Loucy (cell line): ENCODE results near the gene CENPU.

Experiments
- H2AFZ ChIP-seq: fragments of 200-600 bp; sonication (generic); 2 replicates; pipeline ENCODE4 v1.6.0; 2016; ENCODE audit warnings: antibody characterized with exemption, mild to moderate bottlenecking, low read length, moderate library complexity
- H3F3A ChIP-seq: fragments of 200-600 bp; 2 replicates; pipeline ENCODE4 v1.6.0; 2016; ENCODE audit warnings: antibody characterized with exemption, low read depth, mild to moderate bottlenecking
- H3K27me3 ChIP-seq: fragments of 200-600 bp; sonication (generic); 2 replicates; pipeline ENCODE4 v1.6.1; 2014; ENCODE audit warnings: low read length, mild to moderate bottlenecking; ENCODE audit not compliant: insufficient read depth, poor library complexity, severe bottlenecking
- H3K36me3 ChIP-seq: fragments of 200-600 bp; sonication (generic); 2 replicates; pipeline ENCODE4 v1.6.1; 2016; ENCODE audit warnings: low read length; ENCODE audit not compliant: insufficient read depth
- H3K4me1 ChIP-seq: fragments of 200-600 bp; sonication (generic); 2 replicates; pipeline ENCODE4 v1.5.1; 2014; ENCODE audit warnings: low read length, mild to moderate bottlenecking; ENCODE audit not compliant: insufficient read depth, poor library complexity, severe bottlenecking
- H3K4me2 ChIP-seq: fragments of 200-600 bp; sonication (generic); 2 replicates; pipeline ENCODE4 v1.6.0; 2014; ENCODE audit warnings: antibody characterized with exemption, low read length, low read depth, mild to moderate bottlenecking; ENCODE audit not compliant: poor library complexity, severe bottlenecking
- H3K4me3 ChIP-seq: fragments of 200-600 bp; sonication (generic); 2 replicates; pipeline ENCODE4 v1.5.1; 2014; ENCODE audit warnings: low read length, mild to moderate bottlenecking, mixed read lengths; ENCODE audit not compliant: poor library complexity, severe bottlenecking
- H3K79me2 ChIP-seq: fragments of 200-600 bp; sonication (generic); 2 replicates; pipeline ENCODE4 v1.6.1; 2014; ENCODE audit warnings: low read length; ENCODE audit not compliant: insufficient read depth
- H3K9ac ChIP-seq: fragments of 200-600 bp; sonication (generic); 2 replicates; pipeline ENCODE4 v1.6.0; 2014; ENCODE audit warnings: mild to moderate bottlenecking, low read depth, low read length, moderate library complexity; ENCODE audit not compliant: poor library complexity, severe bottlenecking
- H3K9me2 ChIP-seq: fragments of 200-600 bp; sonication (generic); replicated peaks from 2 replicates; pipeline ENCODE4 v1.6.1; 2016; ENCODE audit warnings: low read depth, low read length, mixed read lengths
- H3K9me3 ChIP-seq: fragments of 200-600 bp; sonication (generic); 2 replicates; pipeline ENCODE4 v1.6.1; 2014; ENCODE audit warnings: mild to moderate bottlenecking, antibody characterized with exemption, low read length, low read depth; ENCODE audit not compliant: insufficient read depth
- H4K20me1 ChIP-seq: fragments of 200-600 bp; sonication (generic); 2 replicates; pipeline ENCODE4 v1.6.0; 2014; ENCODE audit warnings: antibody characterized with exemption, low read length, mild to moderate bottlenecking; ENCODE audit not compliant: insufficient read depth, poor library complexity, severe bottlenecking
- CTCF ChIP-seq: fragments of 200-600 bp; sonication (generic); conservative IDR thresholded peaks from 2 replicates; pipeline ENCODE4 v1.5.1; 2014; ENCODE audit warnings: mild to moderate bottlenecking, antibody characterized with exemption, low read length
- EZH2phosphoT487 ChIP-seq: fragments of 200-600 bp; IDR thresholded peaks from 2 replicates; pipeline ENCODE4 v1.6.1; 2018; ENCODE audit warnings: antibody characterized with exemption, mild to moderate bottlenecking, moderate library complexity, borderline replicate concordance

The CENPU gene

GRCh38 chr4:184729946-184730345 lies 4.0 kb downstream of the CENPU start:
- Histone ChIP-seq H3K9ac (peak overlapping the region; percentile 93), H3K4me2 (peak overlapping the region; percentile 97), H3K27me3 (no peaks in the 10 kb centered on the region), H3F3A (no peaks in the 10 kb centered on the region), H3K4me3 (peak overlapping the region; percentile 85), H2AFZ (no peak overlapping the region), H3K9me3 (no peaks in the 10 kb centered on the region), H4K20me1 (peaks cover 59% of the 10 kb centered on the region), H3K9me2 (no peaks in the 10 kb centered on the region), H3K36me3 (peaks cover 52% of the 10 kb centered on the region), H3K4me1 (peaks cover 57% of the 10 kb centered on the region), H3K79me2 (peaks cover 86% of the 10 kb centered on the region)
- TF ChIP-seq EZH2phosphoT487 (no peak), CTCF (no peak)

GRCh38 chr4:184728858-184729257 lies 5.0 kb downstream of the CENPU start:
- H3F3A ChIP-seq, result no peaks in the 10 kb centered on the region
- peak overlapping the region; percentile 85 for H3K4me3 ChIP-seq
- peak overlapping the region; percentile 97 for H3K4me2 ChIP-seq
- peaks cover 62% of the 10 kb centered on the region for H3K36me3 ChIP-seq
- peaks cover 93% of the 10 kb centered on the region for H3K79me2 ChIP-seq
- H3K27me3 ChIP-seq, result no peaks in the 10 kb centered on the region
- H2AFZ ChIP-seq, result no peak overlapping the region
- H4K20me1 ChIP-seq, result peaks cover 65% of the 10 kb centered on the region
- no peaks in the 10 kb centered on the region for H3K9me2 ChIP-seq
- H3K4me1 ChIP-seq, result peaks cover 51% of the 10 kb centered on the region
- no peaks in the 10 kb centered on the region for H3K9me3 ChIP-seq
- TF ChIP-seq EZH2phosphoT487 (no peak), CTCF (no peak)
- H3K9ac ChIP-seq, result no peak overlapping the region

DNA sequence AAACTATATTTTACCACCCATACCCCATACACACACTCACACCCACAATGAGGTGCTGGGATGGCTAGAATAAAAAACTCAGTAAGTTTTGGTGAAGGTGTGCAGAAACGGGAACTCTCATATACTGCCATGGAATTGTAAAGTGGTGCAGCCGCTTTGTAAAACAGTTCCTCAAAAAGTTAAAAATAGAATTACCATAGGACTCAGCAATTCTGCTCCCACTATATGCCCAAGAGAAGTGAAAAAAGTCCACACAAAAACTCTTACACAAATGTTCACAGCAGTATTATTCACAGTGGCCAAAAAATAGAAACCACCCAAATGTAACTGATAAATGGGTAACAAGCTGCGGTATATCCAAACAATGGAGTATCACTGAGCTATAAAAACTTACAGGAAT lies 6.5 kb downstream of the CENPU start:
- H3K27me3 ChIP-seq, result no peaks in the 10 kb centered on the region
- H3F3A ChIP-seq, result no peaks in the 10 kb centered on the region
- peak overlapping the region; percentile 13 for H3K4me3 ChIP-seq
- H3K9me3 ChIP-seq, result no peaks in the 10 kb centered on the region
- no peak overlapping the region for H3K9ac ChIP-seq
- peaks cover 58% of the 10 kb centered on the region for H4K20me1 ChIP-seq
- no peaks in the 10 kb centered on the region for H3K9me2 ChIP-seq
- H3K4me1 ChIP-seq, result peaks cover 55% of the 10 kb centered on the region
- H3K79me2 ChIP-seq, result peaks cover 90% of the 10 kb centered on the region
- peaks cover 72% of the 10 kb centered on the region for H3K36me3 ChIP-seq
- H3K4me2 ChIP-seq, result peak overlapping the region; percentile 97
- H2AFZ ChIP-seq, result no peak overlapping the region
- TF ChIP-seq CTCF (no peak), EZH2phosphoT487 (no peak)
